Neural cell (in vitro differentiated cells): ENCODE results near the gene HIPK2. TPM values are rescaled to one million over a fixed set of nuclear protein-coding genes. Genes with fewer than 3 reads are reported as not detected.
A peak's percentile ranks its signal among the peaks of the same experiment; 100 is the strongest.

Experiments
- H2AFZ ChIP-seq: fragments of 200-600, 300-800 bp; sonication (generic), shearing (Covaris generic); 2 replicates; pipeline ENCODE4 v1.6.0; 2014; ENCODE audit warnings: low read depth, mild to moderate bottlenecking, antibody characterized with exemption, low read length, moderate library complexity
- H3F3A ChIP-seq: fragments of 200-600 bp; shearing (Covaris generic); 2 replicates; pipeline ENCODE4 v1.6.1; 2016; ENCODE audit warnings: mild to moderate bottlenecking, moderate library complexity, mixed read lengths, antibody characterized with exemption, low read length; ENCODE audit not compliant: insufficient read depth, poor library complexity, severe bottlenecking
- H3K27ac ChIP-seq: fragments of 200-600, 300-800 bp; sonication (generic), shearing (Covaris generic); 2 replicates; pipeline ENCODE4 v1.5.1; 2014; ENCODE audit warnings: mild to moderate bottlenecking, low read length, moderate library complexity
- H3K27me3 ChIP-seq: fragments of 300-800, 200-600 bp; sonication (generic), shearing (Covaris generic); 2 replicates; pipeline ENCODE4 v1.6.0; 2014; ENCODE audit warnings: mild to moderate bottlenecking, low read depth, low read length, moderate library complexity; ENCODE audit not compliant: insufficient read depth
- H3K36me3 ChIP-seq: fragments of 300-800, 200-600 bp; sonication (generic), shearing (Covaris generic); 2 replicates; pipeline ENCODE4 v1.5.1; 2014; ENCODE audit warnings: mild to moderate bottlenecking, antibody characterized with exemption, low read length, moderate library complexity; ENCODE audit not compliant: insufficient read depth
- H3K4me2 ChIP-seq: fragments of 300-800, 200-600 bp; sonication (generic), shearing (Covaris generic); 2 replicates; pipeline ENCODE4 v1.6.0; 2014; ENCODE audit warnings: mild to moderate bottlenecking, low read length
- H3K4me3 ChIP-seq: fragments of 300-800, 200-600 bp; sonication (generic), shearing (Covaris generic); 2 replicates; pipeline ENCODE4 v1.5.1; 2014; ENCODE audit warnings: mild to moderate bottlenecking, low read length, moderate library complexity
- H3K79me2 ChIP-seq: fragments of 200-600 bp; shearing (Covaris generic); replicated peaks from 2 replicates; pipeline ENCODE4 v1.6.0; 2014; ENCODE audit warnings: mild to moderate bottlenecking, low read length, moderate library complexity; ENCODE audit not compliant: insufficient read depth
- H3K9ac ChIP-seq: fragments of 300-800, 200-600 bp; sonication (generic), shearing (Covaris generic); 2 replicates; pipeline ENCODE4 v1.6.1; 2016; ENCODE audit warnings: mild to moderate bottlenecking, low read length, mixed read lengths
- H3K9me2 ChIP-seq: fragments of 200-600 bp; shearing (Covaris generic); 2 replicates; pipeline ENCODE4 v1.6.1; 2016; ENCODE audit warnings: mild to moderate bottlenecking, low read length, mixed read lengths; ENCODE audit not compliant: insufficient read depth
- H3K9me3 ChIP-seq: fragments of 200-600, 300-800 bp; sonication (generic), shearing (Covaris generic); 2 replicates; pipeline ENCODE4 v1.6.1; 2016; ENCODE audit warnings: mild to moderate bottlenecking, mixed run types, low read length, moderate library complexity, mixed read lengths
- H4K20me1 ChIP-seq: fragments of 200-600 bp; shearing (Covaris generic); 2 replicates; pipeline ENCODE4 v1.6.1; 2016; ENCODE audit warnings: mild to moderate bottlenecking, mixed run types; ENCODE audit not compliant: insufficient read depth
- CTCF ChIP-seq: fragments of 450-650 bp; IDR thresholded peaks from 2 replicates; pipeline ENCODE4 v1.5.1; 2014; ENCODE audit warnings: antibody characterized with exemption, mild to moderate bottlenecking, moderate library complexity; ENCODE audit not compliant: poor library complexity, severe bottlenecking
- EP300 ChIP-seq: fragments of 450-650 bp; conservative IDR thresholded peaks from 2 replicates; pipeline ENCODE4 v1.6.1; 2014; ENCODE audit warnings: antibody characterized with exemption, mild to moderate bottlenecking, moderate library complexity; ENCODE audit not compliant: poor library complexity, severe bottlenecking
- EZH2 ChIP-seq: fragments of 200-600, 300-800 bp; shearing (Covaris generic), sonication (generic); IDR thresholded peaks from 2 replicates; pipeline ENCODE4 v1.6.1; 2014; ENCODE audit warnings: antibody characterized with exemption, low read length, borderline replicate concordance, mild to moderate bottlenecking; ENCODE audit not compliant: insufficient read depth, poor library complexity, severe bottlenecking
- MXI1 ChIP-seq: fragments of 450-650 bp; conservative IDR thresholded peaks from 2 replicates; pipeline ENCODE4 v1.6.1; 2014; ENCODE audit warnings: antibody characterized with exemption, mild to moderate bottlenecking; ENCODE audit not compliant: poor library complexity, severe bottlenecking
- POLR2AphosphoS5 ChIP-seq: IDR thresholded peaks from 2 replicates; pipeline ENCODE4 v1.6.1; 2012
- RAD21 ChIP-seq: fragments of 450-650 bp; conservative IDR thresholded peaks from 2 replicates; pipeline ENCODE4 v1.6.1; 2014; ENCODE audit warnings: antibody characterized with exemption, mild to moderate bottlenecking, moderate library complexity
- REST ChIP-seq: IDR thresholded peaks from 2 replicates; pipeline ENCODE4 v1.6.1; 2012; ENCODE audit warnings: borderline replicate concordance
- SMC3 ChIP-seq: fragments of 450-650 bp; conservative IDR thresholded peaks from 2 replicates; pipeline ENCODE4 v1.6.1; 2014; ENCODE audit warnings: antibody characterized with exemption, mild to moderate bottlenecking, moderate library complexity; ENCODE audit not compliant: poor library complexity
- TAF1 ChIP-seq: IDR thresholded peaks from 2 replicates; pipeline ENCODE4 v1.6.1; 2012; ENCODE audit warnings: low read depth
- polyA plus RNA-seq: library from polyadenylated mRNA; depleted of rRNA; stranded (reverse); fragments of >200 nt; gene quantifications from 2 replicates; pipeline ENCODE4 v1.2.3, GENCODE V29; 2014

The HIPK2 gene
- polyA plus RNA-seq, 1 donor from 2014 or later, result 8.5 TPM

- H3K36me3 ChIP-seq, result no peaks in the 10 kb centered on the region
- no peaks in the 10 kb centered on the region for H3F3A ChIP-seq
- H3K27ac ChIP-seq, result no peak overlapping the region
- no peaks in the 10 kb centered on the region for H3K9me3 ChIP-seq
- H3K79me2 ChIP-seq, result no peaks in the 10 kb centered on the region
- no peak overlapping the region for H2AFZ ChIP-seq
- H4K20me1 ChIP-seq, result no peaks in the 10 kb centered on the region
- H3K27me3 ChIP-seq, result no peaks in the 10 kb centered on the region
- no peak overlapping the region for H3K4me2 ChIP-seq
- no peak overlapping the region for H3K4me3 ChIP-seq
- TF ChIP-seq CTCF (no peak), EP300 (no peak), RAD21 (no peak), EZH2 (no peak), SMC3 (no peak), POLR2AphosphoS5 (no peak), REST (no peak), TAF1 (no peak), MXI1 (no peak)
- H3K9me2 ChIP-seq, result no peaks in the 10 kb centered on the region
- no peak overlapping the region for H3K9ac ChIP-seq
Measured at GRCh38 chr7:139603282-139603681, 174.5 kb downstream of the HIPK2 start.

GRCh38 chr7:139602143-139602722, 175.6 kb downstream of the HIPK2 start:
- Histone ChIP-seq H3K4me2 (no peak overlapping the region), H3K9me2 (no peaks in the 10 kb centered on the region), H3K27ac (no peak overlapping the region), H3K27me3 (no peaks in the 10 kb centered on the region), H3K79me2 (no peaks in the 10 kb centered on the region), H3K9ac (no peak overlapping the region), H4K20me1 (no peaks in the 10 kb centered on the region), H3F3A (no peaks in the 10 kb centered on the region), H3K9me3 (no peaks in the 10 kb centered on the region), H2AFZ (no peak overlapping the region), H3K36me3 (peaks cover 3% of the 10 kb centered on the region), H3K4me3 (no peak overlapping the region)
- TF ChIP-seq RAD21, result peak; percentile 81
- TF ChIP-seq SMC3, result peak; percentile 88
- no peak for TF ChIP-seq POLR2AphosphoS5
- peak; percentile 84 for TF ChIP-seq CTCF
